OCI-LY1 (cell line): Measurements from ENCODE around the gene MCC.

Experiments used
- CTCF ChIP-seq: fragments of 200-600 bp; sonication (generic), shearing (Covaris generic); IDR thresholded peaks from 2 replicates; pipeline ENCODE4 v1.5.1; 2017; ENCODE audit warnings: mild to moderate bottlenecking, antibody characterized with exemption, low read length, moderate library complexity, mixed read lengths
- EZH2 ChIP-seq: fragments of 200-600 bp; sonication (generic), shearing (Covaris generic); IDR thresholded peaks from 2 replicates; pipeline ENCODE4 v1.8.0; 2017; ENCODE audit warnings: borderline replicate concordance, mixed run types, mild to moderate bottlenecking, antibody characterized with exemption, low read length, moderate library complexity, mixed read lengths

- TF ChIP-seq EZH2, result no peak
- TF ChIP-seq CTCF, result no peak
Observed at GRCh38 chr5:113025596-113025995, 462.7 kb downstream of the MCC start.
